Stimulated activated CD4-positive, alpha-beta T cell treated with anti-CD3 and anti-CD28 coated beads, TNF-alpha, amount 100 ng/mL, for 24 hours (primary cell): ENCODE results near the gene CLPTM1L.
"Not testable (repeated sequence)": the region's sequence is repeated elsewhere in the genome, so short reads cannot be mapped to it uniquely, and the experiment has no call there.

Source experiments
- DNase-seq, 3 experiments: peaks; one replicate each; pipeline ENCODE4 v3.0.0-alpha.2; 2020; ENCODE audit warnings: low read depth in 3 of 3

The CLPTM1L gene

DNA sequence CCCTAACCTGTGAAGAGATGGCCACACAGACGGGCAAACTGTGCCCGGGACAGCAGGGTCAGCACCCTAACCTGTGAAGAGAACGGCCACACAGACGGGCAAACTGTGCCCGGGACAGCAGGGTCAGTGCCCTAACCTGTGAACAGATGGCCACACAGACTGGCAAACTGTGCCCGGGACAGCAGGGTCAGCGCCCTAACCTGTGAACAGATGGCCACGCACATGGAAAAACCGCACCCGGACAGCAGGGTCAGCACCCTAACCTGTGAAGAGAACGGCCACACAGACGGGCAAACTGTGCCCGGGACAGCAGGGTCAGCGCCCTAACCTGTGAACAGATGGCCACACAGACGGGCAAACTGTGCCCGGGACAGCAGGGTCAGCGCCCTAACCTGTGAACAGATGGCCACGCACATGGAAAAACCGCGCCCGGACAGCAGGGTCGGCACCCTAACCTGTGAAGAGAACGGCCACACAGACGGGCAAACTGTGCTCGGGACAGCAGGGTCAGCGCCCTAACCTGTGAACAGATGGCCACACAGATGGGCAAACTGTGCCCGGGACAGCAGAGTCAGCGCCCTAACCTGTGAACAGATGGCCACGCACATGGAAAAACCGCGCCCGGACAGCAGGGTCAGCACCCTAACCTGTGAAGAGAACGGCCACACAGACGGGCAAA is 5.6 kb downstream of the CLPTM1L start:
- not testable (repeated sequence) for DNase-seq

DNA sequence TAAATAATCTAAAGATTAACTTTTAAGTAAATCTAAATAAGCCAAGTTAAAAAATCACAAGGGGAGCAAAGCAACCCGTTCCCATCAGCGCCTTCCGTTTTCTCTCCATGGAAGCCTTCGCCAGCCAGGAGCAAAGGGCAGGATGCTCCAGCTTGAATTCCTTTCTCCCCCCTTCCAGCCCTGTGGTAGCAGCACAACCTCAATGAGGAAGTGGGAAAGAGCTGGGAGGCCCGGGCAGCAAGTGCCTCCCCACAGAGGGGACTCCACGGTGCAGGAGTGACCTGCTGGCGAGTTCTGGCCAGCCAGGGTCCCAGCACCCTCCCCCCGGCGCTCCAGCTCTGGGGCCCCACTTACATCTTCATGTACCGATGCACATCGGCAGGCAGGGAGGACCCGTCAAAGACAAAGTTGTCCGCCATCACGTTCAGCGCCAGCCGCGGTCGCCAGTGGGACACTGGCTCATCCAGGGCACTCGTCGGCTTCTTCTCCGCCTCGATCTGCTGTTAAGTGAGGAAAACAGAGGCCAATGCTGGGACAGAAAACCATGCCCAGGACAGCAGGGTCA is 6.3 kb downstream of the CLPTM1L start:
- DNase-seq: no peak

GRCh38 chr5:1338196-1338490 is 6.8 kb downstream of the CLPTM1L start:
- DNase-seq: no peak

- DNase-seq: no peak
Observed at GRCh38 chr5:1337489-1338195, 7.3 kb downstream of the CLPTM1L start.

- DNase-seq: no peak
Observed at GRCh38 chr5:1336749-1337488, 8.0 kb downstream of the CLPTM1L start.

DNA sequence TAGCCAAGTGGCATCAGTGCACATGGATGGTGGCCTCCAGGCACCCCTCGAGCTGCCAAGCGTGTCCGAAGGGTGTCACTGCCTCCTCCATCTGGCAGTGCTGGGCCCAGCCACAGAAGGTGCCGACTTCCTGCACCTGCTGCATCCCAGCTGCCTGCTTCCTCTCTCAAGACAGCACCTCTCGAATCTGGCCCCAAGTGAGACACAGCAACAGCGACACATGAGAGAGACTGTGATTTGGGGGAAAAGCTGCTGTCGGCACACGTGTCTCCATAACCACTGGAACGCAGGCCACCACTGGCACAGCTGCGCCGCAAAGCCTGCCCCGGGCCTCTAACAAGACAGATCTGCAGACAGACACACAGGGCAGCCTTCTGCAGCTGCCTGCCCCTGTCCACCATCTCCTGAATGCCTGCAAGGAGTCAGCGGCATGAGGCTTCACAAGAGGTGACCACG is 8.8 kb downstream of the CLPTM1L start:
- DNase-seq: no peak

GRCh38 chr5:1335540-1336095 is 9.3 kb downstream of the CLPTM1L start:
- no peak for DNase-seq

- DNase-seq: no peak
Observed at GRCh38 chr5:1334831-1335539, 9.9 kb downstream of the CLPTM1L start.

DNA sequence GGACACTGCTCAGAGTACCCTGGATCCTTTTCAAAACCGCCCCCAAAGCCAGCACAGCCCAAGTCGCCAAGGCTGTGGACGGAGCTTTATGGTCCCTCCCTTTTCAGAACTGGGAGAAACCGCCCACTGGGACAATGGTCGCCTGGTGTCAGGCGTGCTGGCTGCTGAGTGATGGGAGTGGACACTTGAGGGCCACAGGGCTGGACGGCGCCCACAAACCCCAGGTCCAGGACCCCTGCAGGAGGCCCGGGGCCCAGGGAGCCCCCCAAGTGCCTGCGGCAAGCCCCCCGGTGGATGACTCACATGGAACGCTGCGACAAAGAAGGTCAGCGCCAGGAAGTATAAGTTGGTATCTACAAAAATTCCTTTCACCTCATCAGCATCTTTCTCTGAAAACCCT is 10.9 kb downstream of the CLPTM1L start:
- no peak for DNase-seq

GRCh38 chr5:1333286-1333685 is 11.6 kb downstream of the CLPTM1L start:
- not testable (repeated sequence) for DNase-seq

DNA sequence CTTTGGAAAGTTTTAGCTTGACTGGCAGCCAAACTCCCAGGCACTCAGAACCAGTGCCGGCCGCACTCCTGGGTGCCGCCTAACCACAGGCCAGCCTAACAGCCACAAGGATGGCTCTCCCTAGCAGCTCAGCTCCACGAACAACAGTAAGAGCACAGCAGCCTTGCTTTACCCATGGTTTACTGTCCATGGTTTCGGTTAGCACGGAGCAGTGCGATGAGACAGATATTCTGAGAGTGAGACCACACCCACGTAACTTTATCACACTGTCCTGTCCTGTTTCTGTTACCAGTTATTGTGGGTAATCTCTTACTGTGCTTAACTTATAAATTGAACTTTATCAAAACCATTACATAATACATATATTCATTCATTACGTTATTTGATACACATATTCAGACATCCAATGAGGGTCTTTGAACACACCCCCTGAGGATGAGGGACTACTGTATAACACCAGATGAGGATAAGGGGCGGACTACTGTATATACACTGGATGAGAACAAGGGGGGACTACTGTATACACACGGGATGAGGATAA is 12.4 kb downstream of the CLPTM1L start:
- DNase-seq: no peak

DNA sequence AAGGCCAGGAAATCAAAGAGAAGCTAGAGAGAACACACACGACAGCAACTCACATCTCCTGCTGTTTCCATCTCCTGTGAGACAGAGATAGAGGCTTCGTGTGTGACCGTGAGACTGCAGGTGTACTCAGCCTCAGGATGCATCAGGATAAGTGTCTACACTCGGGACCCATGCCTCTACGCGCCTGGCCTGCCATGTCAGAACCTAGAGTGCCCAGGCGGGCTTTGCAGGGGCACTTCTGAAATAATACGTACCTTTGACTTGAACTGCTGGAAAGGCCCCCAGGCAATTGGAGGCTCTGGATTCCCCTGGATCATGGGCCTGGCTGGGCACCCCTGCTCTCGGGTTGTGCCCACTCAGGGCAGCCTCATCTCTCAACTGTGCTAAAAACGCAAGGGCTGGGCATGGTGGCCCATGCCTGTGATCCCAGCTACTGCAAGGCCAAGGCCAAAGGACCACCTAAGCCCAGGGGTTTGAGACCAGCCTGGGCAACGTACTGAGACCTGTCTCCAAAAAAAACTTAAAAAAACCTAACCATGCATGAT is 13.0 kb downstream of the CLPTM1L start:
- no peak for DNase-seq

DNA sequence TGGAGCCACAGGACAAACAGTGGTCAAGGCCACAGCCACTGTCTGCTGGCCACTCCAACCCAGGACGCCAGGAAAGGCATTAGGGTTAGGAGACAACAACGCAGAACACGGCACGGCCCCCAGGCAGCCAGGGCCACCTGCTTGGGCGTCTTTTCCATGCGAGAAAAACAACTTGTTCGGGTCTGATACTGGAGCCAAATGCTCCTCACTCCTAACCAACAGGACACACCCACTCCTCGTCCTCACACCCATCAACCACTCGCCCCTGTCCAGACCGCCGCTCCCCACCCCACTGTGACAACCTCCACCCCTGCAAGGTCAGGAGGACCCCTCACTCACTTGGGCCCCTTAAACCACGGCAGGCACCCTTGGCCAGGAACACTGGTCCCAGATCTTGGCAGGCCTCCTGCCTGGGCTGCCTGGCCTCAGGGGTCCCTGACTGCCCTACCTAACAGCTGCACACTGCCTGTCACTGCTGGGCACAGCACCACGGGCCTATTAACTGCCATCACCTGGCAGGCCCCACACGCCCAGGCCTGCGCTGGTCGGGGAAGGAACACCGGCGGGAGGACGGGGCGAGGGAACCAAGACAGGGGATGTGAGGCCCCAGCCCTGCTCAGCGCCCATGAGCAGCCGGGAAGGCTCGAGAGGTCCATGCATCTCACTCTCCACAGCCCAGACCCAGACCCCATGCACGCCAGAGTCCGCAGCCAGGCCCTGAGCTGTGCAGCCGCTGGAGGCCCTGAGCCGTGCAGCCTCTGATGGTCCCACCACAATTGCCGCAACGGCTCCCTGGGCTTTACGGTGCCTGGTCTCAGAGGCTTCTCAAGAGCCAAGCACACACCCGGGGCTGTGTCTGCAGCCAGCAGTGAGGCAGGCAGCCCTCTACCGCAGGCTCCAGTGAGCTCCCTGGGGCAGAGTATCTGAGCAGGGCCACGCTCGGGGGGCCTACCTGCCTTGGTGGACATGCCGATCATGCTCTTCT is 13.8 kb downstream of the CLPTM1L start:
- DNase-seq: no peak

DNA sequence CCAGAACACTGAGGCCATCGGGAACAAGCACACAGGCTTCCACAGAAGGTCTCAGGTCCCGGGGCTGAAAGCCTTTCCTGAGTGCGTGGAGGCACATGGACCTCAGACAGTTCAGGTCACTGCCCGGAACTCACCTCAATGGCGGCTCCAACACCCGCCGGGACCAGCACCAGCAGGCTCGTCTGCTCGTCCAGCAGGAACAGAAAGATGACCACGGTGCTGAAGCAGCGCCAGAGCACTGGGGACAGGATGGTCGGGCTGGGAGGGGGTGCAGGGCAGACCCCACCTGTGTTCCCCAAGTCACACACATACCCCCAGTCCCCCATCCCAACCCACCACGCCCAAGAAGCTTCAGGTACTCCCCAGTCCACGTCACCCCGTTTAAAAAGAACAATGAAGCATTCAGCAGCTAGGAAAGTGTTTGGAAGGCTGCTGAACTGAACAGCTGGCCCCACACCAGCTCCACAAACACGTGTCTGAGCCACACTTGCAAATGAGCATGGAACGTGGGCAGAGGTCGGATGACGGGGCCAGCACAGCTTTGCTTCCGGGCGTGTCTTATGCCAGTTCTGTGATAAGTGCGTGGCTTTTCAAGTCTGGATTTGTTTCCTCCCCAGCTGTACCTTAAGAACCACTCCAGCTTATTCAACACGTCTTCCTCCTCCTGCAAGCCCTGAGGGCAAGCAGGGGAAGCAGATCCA is 14.6 kb downstream of the CLPTM1L start:
- DNase-seq: no peak

GRCh38 chr5:1329111-1329579 is 15.8 kb downstream of the CLPTM1L start:
- no peak for DNase-seq

- DNase-seq: not testable (repeated sequence)
Observed at GRCh38 chr5:1328237-1329110, 16.4 kb downstream of the CLPTM1L start.

- not testable (repeated sequence) for DNase-seq
Observed at GRCh38 chr5:1326901-1327756, 17.8 kb downstream of the CLPTM1L start.
